ENCODE measurements around the gene CORO2B. TPM values are rescaled to one million over a fixed set of nuclear protein-coding genes. Genes with fewer than 3 reads are reported as not detected.

Gene CORO2B
- total and polyA plus RNA-seq, 2 of the 4 experiments (the other 2 are of a cell fraction), result 9.3 to 39.3 TPM

GRCh38 chr15:68683026-68683425 lies 104.2 kb downstream of the CORO2B start:
- BruUV-seq (replicated peaks), result no TSS peak
- no peak overlapping the region for H2AK5ac ChIP-seq (ENCODE audit: low read depth, low read length)
- H3K56ac ChIP-seq (ENCODE audit: extremely low read depth, insufficient read depth, low read length), result no peak overlapping the region
- intact Hi-C loops (cut with micrococcal nuclease) (no loop called here), dilution Hi-C loops (cut with HindIII; ENCODE audit: low sequenced_read_pairs, unreplicated experiment) (no loop called here), in situ Hi-C loops (cut with MboI; ENCODE audit: low sequenced_read_pairs) (no loop called here)
- CTCF ChIA-PET, result no interaction called here
- H3K27ac ChIP-seq (ENCODE audit: insufficient read depth, low read length), result no peak overlapping the region
- H4K20me1 ChIP-seq (ENCODE audit: insufficient read depth, low read length), result peaks cover 3% of the 10 kb centered on the region; the same call in 1 of the 2 replicates
- no peak overlapping the region for H3K23ac ChIP-seq (ENCODE audit: low read depth, low read length)
- no peaks in the 10 kb centered on the region for H3K27me3 ChIP-seq (ENCODE audit: control insufficient read depth, insufficient read depth, low read length)
- WGBS, 2 experiments (ENCODE audit: extremely low coverage in 2 of 2, insufficient read length in 1 of 2), result 100% methylated on average over 2 of the region's 8 CpGs; no CpG with 5 or more reads in 1 of the 2 experiments
- H2BK5ac ChIP-seq (ENCODE audit: low read depth, low read length, poor library complexity, severe bottlenecking), result no peak overlapping the region
- no peaks in the 10 kb centered on the region; a peak in 1 of 4 replicates for H3K79me1 ChIP-seq (ENCODE audit: low read depth in 1 of 2, low read length in 2 of 2)
- H3K4ac ChIP-seq (ENCODE audit: low read depth, low read length), result no peak overlapping the region
- no peak overlapping the region for H2BK20ac ChIP-seq (ENCODE audit: low read depth, low read length)
- no peak overlapping the region for H3K4me3 ChIP-seq (ENCODE audit: insufficient read depth, low read depth, low read length)
- H4K5ac ChIP-seq (ENCODE audit: low read depth, low read length), result no peak overlapping the region
- no peak overlapping the region for H2BK15ac ChIP-seq (ENCODE audit: low read depth, low read length)
- H3K4me1 ChIP-seq (ENCODE audit: control insufficient read depth, insufficient read depth, low read length), result no peaks in the 10 kb centered on the region
- no peak overlapping the region for H4K91ac ChIP-seq (ENCODE audit: insufficient read depth, low read depth, low read length)
- H3K4me2 ChIP-seq (ENCODE audit: low read depth, low read length), result no peak overlapping the region
- no peak overlapping the region for H4K8ac ChIP-seq (ENCODE audit: low read depth in 2 of 2, low read length in 2 of 2)
- ATAC-seq (ENCODE audit: low read depth), result no peak
- DNase-seq, result no peak
- H3K9me3 ChIP-seq (ENCODE audit: control insufficient read depth, insufficient read depth, low read length), result no peaks in the 10 kb centered on the region
- no peak for TF ChIP-seq RCOR1 (IDR thresholded peaks at IDR 0.05; ENCODE audit: insufficient replicate concordance, low read length)
- TF ChIP-seq CEBPB (IDR thresholded peaks at IDR 0.05; ENCODE audit: low read depth, low read length), result no peak
- TF ChIP-seq MAZ (IDR thresholded peaks at IDR 0.05; ENCODE audit: borderline replicate concordance, low read depth, low read length), result no peak
- no peak for TF ChIP-seq USF2 (IDR thresholded peaks at IDR 0.05; ENCODE audit: low read depth, low read length)
- TF ChIP-seq NFE2L2 (IDR thresholded peaks at IDR 0.05; ENCODE audit: low read depth, low read length), result no peak
- TF ChIP-seq RFX5 (IDR thresholded peaks at IDR 0.05; ENCODE audit: low read depth, low read length), result no peak
- no peak for TF ChIP-seq ELK1 (IDR thresholded peaks at IDR 0.05; ENCODE audit: borderline replicate concordance, low read depth, low read length)
- TF ChIP-seq FOS (IDR thresholded peaks at IDR 0.05; ENCODE audit: low read depth, low read length), result no peak
- no peak for TF ChIP-seq CHD1 (IDR thresholded peaks at IDR 0.05; ENCODE audit: low read depth, low read length)
- TF ChIP-seq RAD21 (IDR thresholded peaks at IDR 0.05; ENCODE audit: low read length), result no peak
- TF ChIP-seq BHLHE40 (IDR thresholded peaks at IDR 0.05; ENCODE audit: low read depth, low read length), result no peak
- TF ChIP-seq MXI1 (IDR thresholded peaks at IDR 0.05; ENCODE audit: borderline replicate concordance, low read depth, low read length), result no peak
- TF ChIP-seq SMC3 (IDR thresholded peaks at IDR 0.05; ENCODE audit: low read depth, low read length), result no peak
- TF ChIP-seq CTCF (conservative IDR thresholded peaks at IDR 0.05; ENCODE audit: low read depth, low read length), result no peak
- TF ChIP-seq MAFK (IDR thresholded peaks at IDR 0.05; ENCODE audit: low read depth, low read length), result no peak
- TF ChIP-seq POLR2A (IDR thresholded peaks at IDR 0.05; ENCODE audit: low read depth, low read length), result no peak
- no peak overlapping the region for H2AFZ ChIP-seq (replicated peaks; ENCODE audit: low read length, poor library complexity)
- H3K9ac ChIP-seq (ENCODE audit: low read depth, low read length), result no peak overlapping the region
- H3K36me3 ChIP-seq (ENCODE audit: control insufficient read depth, insufficient read depth, low read length), result no peaks in the 10 kb centered on the region
- H3K18ac ChIP-seq (ENCODE audit: low read depth, low read length), result no peak overlapping the region
- H3K9me1 ChIP-seq (ENCODE audit: insufficient read depth, low read length), result peaks cover 4% of the 10 kb centered on the region; the same call in 1 of the 2 replicates
- POLR2A ChIA-PET (ENCODE audit: unreplicated experiment), result no interaction called here
- no peak overlapping the region for H2BK120ac ChIP-seq (ENCODE audit: low read depth, low read length)
- no peak overlapping the region for H3K14ac ChIP-seq (replicated peaks; ENCODE audit: low read depth, low read length)
- H2AK9ac ChIP-seq (replicated peaks; ENCODE audit: low read depth, low read length, poor library complexity), result no peak overlapping the region
